HepG2 (cell line): ENCODE data around the gene NKAIN2. TPM values are rescaled to one million over a fixed set of nuclear protein-coding genes. Genes with fewer than 3 reads are reported as not detected.

Experiments
- ATAC-seq: fragments of 200-7000 bp; cut with Tn5 transposase; 3 replicates; pipeline ENCODE4 v1.9.1; 2020; ENCODE audit warnings: mild to moderate bottlenecking, moderate library complexity
- BruUV-seq: library from RNA; stranded (reverse); fragments of 400-500 nt; replicated peaks from 2 replicates; lab custom pipeline; 2021; lab: Mats Ljungman, UMichigan
- CTCF ChIA-PET: fragments of 300-600 bp; formaldehyde crosslinking; extraction: SDS; loops from one replicate; lab custom pipeline; 2021; ENCODE audit warnings: low total read pairs, inconsistent platforms, low intra/inter-chr PET ratio; lab: Yijun Ruan, JAX
- POLR2A ChIA-PET: fragments of 350-600 bp; sonication (Branson Sonifier 250); formaldehyde crosslinking; loops from one replicate; lab custom pipeline; 2020; ENCODE audit warnings: antibody characterized with exemption, inconsistent platforms; lab: Yijun Ruan, JAX
- DNase-seq: peaks from one replicate; pipeline ENCODE4 v3.0.0-alpha.2; 2015; ENCODE audit warnings: low spot score
- FAIRE-seq: peaks from 3 replicates; lab custom pipeline; 2011; peaks lifted over from hg19 to GRCh38; lab: Jason Lieb, UNC
- H2AFZ ChIP-seq: one replicate; pipeline ENCODE4 v1.6.1; 2011; ENCODE audit warnings: low read length, inconsistent platforms
- H3K27ac ChIP-seq: fragments of 300-600 bp; 3 replicates; pipeline ENCODE4 v1.8.0; 2011; ENCODE audit warnings: mixed run types, mild to moderate bottlenecking, mixed read lengths, low read length, inconsistent platforms; ENCODE audit not compliant: insufficient read depth; ENCODE audit errors: extremely low read length
- H3K27me3 ChIP-seq, 2 experiments: fragments of 200-600 bp in 1 of 2; 2 replicates in 1 of 2; 3 replicates in 1 of 2; pipeline versions ENCODE4 v1.6.0 to v1.8.0; 2011; ENCODE audit warnings: low read length in 2 of 2, mild to moderate bottlenecking in 2 of 2, moderate library complexity in 2 of 2, inconsistent platforms in 1 of 2; ENCODE audit not compliant: insufficient read depth in 2 of 2, control insufficient read depth in 1 of 2
- H3K36me3 ChIP-seq, 2 experiments: fragments of 200-600 bp in 1 of 2; replicated peaks in 1 of 2; 2 replicates in 1 of 2; 3 replicates in 1 of 2; pipeline versions ENCODE4 v1.5.1 to v1.8.0; 2011; ENCODE audit warnings: low read length in 2 of 2, inconsistent platforms in 1 of 2; ENCODE audit not compliant: insufficient read depth in 2 of 2, control insufficient read depth in 1 of 2
- H3K4me1 ChIP-seq: 2 replicates; pipeline ENCODE4 v1.5.1; 2012; ENCODE audit warnings: low read length, inconsistent platforms; ENCODE audit not compliant: insufficient read depth
- H3K4me2 ChIP-seq: 2 replicates; pipeline ENCODE4 v1.6.0; 2011; ENCODE audit warnings: low read depth, low read length, inconsistent platforms
- H3K4me3 ChIP-seq, 3 experiments: fragments of 200-600 bp in 1 of 3; sonication (generic), shearing (Covaris generic) in 1 of 3; replicated peaks in 1 of 3; 2 replicates each; pipeline ENCODE4 v1.5.1; 2011 to 2016; ENCODE audit warnings: low read length in 3 of 3, inconsistent platforms in 2 of 3, low read depth in 2 of 3, mild to moderate bottlenecking in 2 of 3, control low read depth in 1 of 3, mixed read lengths in 1 of 3; ENCODE audit not compliant: insufficient read depth in 1 of 3
- H3K79me2 ChIP-seq: one replicate; pipeline ENCODE4 v1.6.1; 2011; ENCODE audit warnings: low read length, inconsistent platforms; ENCODE audit not compliant: insufficient read depth
- H3K9ac ChIP-seq: 2 replicates; pipeline ENCODE4 v1.6.0; 2011; ENCODE audit warnings: mild to moderate bottlenecking, low read depth, low read length, inconsistent platforms; ENCODE audit not compliant: insufficient read depth
- H3K9me3 ChIP-seq: 2 replicates; pipeline ENCODE4 v1.5.1; 2012; ENCODE audit warnings: mild to moderate bottlenecking, low read length
- H4K20me1 ChIP-seq: 2 replicates; pipeline ENCODE4 v1.6.0; 2011; ENCODE audit warnings: inconsistent platforms, mild to moderate bottlenecking, low read length, moderate library complexity; ENCODE audit not compliant: insufficient read depth
- HNRNPLL ChIP-seq: fragments of 200-400 bp; formaldehyde crosslinking; IDR thresholded peaks from 2 replicates; pipeline ENCODE4 v1.6.1; 2017; ENCODE audit warnings: mild to moderate bottlenecking, low read depth, low read length; ENCODE audit not compliant: poor library complexity, severe bottlenecking
- KLF16 ChIP-seq, 2 experiments: sonication (generic) in 1 of 2; formaldehyde crosslinking in 1 of 2; IDR thresholded peaks; 2 replicates each; pipeline versions ENCODE4 v1.6.1 to v1.8.0; 2016 to 2023; ENCODE audit warnings: missing genetic modification reagents in 2 of 2, missing compliant biosample characterization in 1 of 2
- MBD4 ChIP-seq: IDR thresholded peaks from 2 replicates; pipeline ENCODE4 v1.6.1; 2012; ENCODE audit warnings: low read length, inconsistent platforms, borderline replicate concordance
- MXD4 ChIP-seq: IDR thresholded peaks from 2 replicates; pipeline ENCODE4 v1.6.1; 2016; ENCODE audit warnings: mild to moderate bottlenecking, missing biosample characterization, missing genetic modification reagents
- PRMT3 ChIP-seq: sonication (generic); formaldehyde crosslinking; IDR thresholded peaks from 2 replicates; pipeline ENCODE4 v1.8.1; 2022; ENCODE audit warnings: low read depth, mild to moderate bottlenecking, moderate library complexity, missing genetic modification reagents, borderline replicate concordance
- RELA ChIP-seq: sonication (generic); formaldehyde crosslinking; IDR thresholded peaks from 2 replicates; pipeline ENCODE4 v1.4.0; 2020; ENCODE audit warnings: missing genetic modification reagents
- RFXAP ChIP-seq: sonication (generic); formaldehyde crosslinking; IDR thresholded peaks from 2 replicates; pipeline ENCODE4 v1.4.0; 2020; ENCODE audit warnings: missing genetic modification reagents, borderline replicate concordance
- THYN1 ChIP-seq: sonication (generic); formaldehyde crosslinking; IDR thresholded peaks from 2 replicates; pipeline ENCODE4 v1.8.1; 2023; ENCODE audit warnings: low read depth, mild to moderate bottlenecking, moderate library complexity, missing genetic modification reagents, borderline replicate concordance
- ZFP37 ChIP-seq: sonication (generic); formaldehyde crosslinking; IDR thresholded peaks from 2 replicates; pipeline ENCODE4 v1.4.0; 2020; ENCODE audit warnings: missing genetic modification reagents, borderline replicate concordance
- ZIK1 ChIP-seq: sonication (generic); formaldehyde crosslinking; IDR thresholded peaks from 2 replicates; pipeline ENCODE4 v1.5.0; 2020; ENCODE audit warnings: mild to moderate bottlenecking, low read depth, missing genetic modification reagents, borderline replicate concordance
- ZNF124 ChIP-seq: sonication (generic); formaldehyde crosslinking; IDR thresholded peaks from 2 replicates; pipeline ENCODE4 v1.4.0; 2020; ENCODE audit warnings: missing genetic modification reagents
- ZNF160 ChIP-seq: sonication (generic); formaldehyde crosslinking; IDR thresholded peaks from 2 replicates; pipeline ENCODE4 v1.8.0; 2022; ENCODE audit warnings: mild to moderate bottlenecking, inconsistent platforms, missing genetic modification reagents
- ZNF616 ChIP-seq: sonication (generic); formaldehyde crosslinking; IDR thresholded peaks from 2 replicates; pipeline ENCODE4 v1.5.0; 2020; ENCODE audit warnings: low read depth, mild to moderate bottlenecking, missing genetic modification reagents
- ZNF619 ChIP-seq: sonication (generic); formaldehyde crosslinking; IDR thresholded peaks from 2 replicates; pipeline ENCODE4 v1.4.0; 2020; ENCODE audit warnings: mild to moderate bottlenecking, missing genetic modification reagents
- ZNF749 ChIP-seq: sonication (generic); formaldehyde crosslinking; IDR thresholded peaks from 2 replicates; pipeline ENCODE4 v1.8.0; 2022; ENCODE audit warnings: mild to moderate bottlenecking, missing genetic modification reagents, moderate library complexity, borderline replicate concordance
- ZNF770 ChIP-seq: sonication (generic); formaldehyde crosslinking; IDR thresholded peaks from 2 replicates; pipeline ENCODE4 v1.5.0; 2020; ENCODE audit warnings: mild to moderate bottlenecking, missing genetic modification reagents
- ZSCAN31 ChIP-seq: sonication (generic); formaldehyde crosslinking; IDR thresholded peaks from 2 replicates; pipeline ENCODE4 v1.5.0; 2020; ENCODE audit warnings: low read depth, mild to moderate bottlenecking, missing genetic modification reagents
- ZXDC ChIP-seq: sonication (generic); formaldehyde crosslinking; IDR thresholded peaks from 2 replicates; pipeline ENCODE4 v1.5.0; 2020; ENCODE audit warnings: mild to moderate bottlenecking, missing genetic modification reagents
- in situ Hi-C: cut with HindIII; loops from 2 replicates; pipeline ENCODE4 v1.10.0; 2017; ENCODE audit warnings: low pct_unique_long_range_greater_than_20kb; ENCODE audit not compliant: extremely low pct_ligation_motif_present
- intact Hi-C: fragments of 100-400 bp; cut with micrococcal nuclease; formaldehyde crosslinking; loops from one replicate; pipeline ENCODE4 v1.10.0; 2022; ENCODE audit not compliant: unreplicated experiment
- polyA plus RNA-seq, 8 experiments: library from polyadenylated mRNA; depleted of rRNA in 3 of 8; stranded (reverse) in 7 of 8; unstranded in 1 of 8; fragments of >200 nt; fragmentation: Illumina TruSeq in 4 of 8; extraction: Trizol in 4 of 8; gene quantifications; 2 replicates each; pipeline versions ENCODE4 v1.2.1 to v1.2.3, GENCODE V29; 2011 to 2016; ENCODE audit warnings: low read depth in 4 of 8, missing spikeins in 1 of 8, mixed read lengths in 1 of 8; ENCODE audit not compliant: insufficient read depth in 1 of 8
- total RNA-seq, 5 experiments: library from RNA; depleted of rRNA; stranded (reverse); fragments of >200 nt; fragmentation: Illumina TruSeq; extraction: Trizol; gene quantifications; 2 replicates each; pipeline ENCODE4 v1.2.3, GENCODE V29; 2016; ENCODE audit warnings: low read depth in 1 of 5
- TF ChIP-seq, protein P1 (sequence below): sonication (generic); formaldehyde crosslinking; IDR thresholded peaks from 2 replicates; pipeline ENCODE4 v1.4.0; 2020; ENCODE audit warnings: missing genetic modification reagents

The NKAIN2 gene
- total and polyA plus RNA-seq, 2 of the 13 experiments (the other 11 are each of a cell fraction or from before 2014, with no cell fraction given): not detected

DNA sequence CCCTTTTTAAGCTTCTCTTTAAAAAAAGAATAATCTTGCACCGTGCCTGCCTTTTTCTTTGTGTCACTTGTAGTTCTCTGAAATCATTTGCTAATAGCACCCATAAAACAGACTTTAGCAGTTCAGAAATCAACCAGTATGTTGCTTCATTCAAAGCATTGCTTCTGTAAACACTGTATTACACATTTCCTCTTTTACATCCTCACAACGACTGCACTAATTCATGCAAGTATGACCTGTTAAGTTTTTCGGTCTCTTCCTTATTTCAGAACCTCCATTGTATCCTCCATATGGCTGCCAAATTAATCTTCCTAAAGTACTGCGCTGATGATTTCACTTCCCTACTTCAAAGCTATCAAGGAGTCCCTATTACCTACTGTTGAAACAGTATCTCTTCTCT lies 1015.7 kb downstream of the NKAIN2 start (continued):
- TF ChIP-seq ZFP37 (no peak), THYN1 (CRISPR knock-in tag) (no peak), ZIK1 (CRISPR knock-in tag) (no peak), MXD4 (CRISPR knock-in tag) (no peak), HNRNPLL (no peak), PRMT3 (CRISPR knock-in tag) (no peak), ZSCAN31 (no peak), ZNF619 (no peak)

GRCh38 chr6:124822204-124822613 lies 1018.5 kb downstream of the NKAIN2 start:
- in situ Hi-C loops (no loop called here), intact Hi-C loops (no loop called here)
- Histone ChIP-seq H3K9me3 (no peaks in the 10 kb centered on the region), H4K20me1 (no peaks in the 10 kb centered on the region), H3K9ac (no peak overlapping the region), H3K4me1 (no peaks in the 10 kb centered on the region), H3K27ac (no peak overlapping the region), H3K27me3 (peaks cover 0 to 4% of the 10 kb centered on the region in 2 experiments; a peak in 1 of 5 replicates), H3K4me3 (no peak overlapping the region), H3K4me2 (no peak overlapping the region), H3K79me2 (no peaks in the 10 kb centered on the region), H2AFZ (no peak overlapping the region), H3K36me3 (no peaks in the 10 kb centered on the region)
- FAIRE-seq (no peak), ATAC-seq (no peak), DNase-seq (no peak)
- BruUV-seq: no TSS peak
- CTCF ChIA-PET: no interaction called here
- POLR2A ChIA-PET: no interaction called here
- no peak for TF ChIP-seq RFXAP (CRISPR knock-in tag)
- no peak for TF ChIP-seq ZXDC (CRISPR knock-in tag)
- no peak for TF ChIP-seq RELA (CRISPR knock-in tag)
- TF ChIP-seq ZNF616 (CRISPR knock-in tag): no peak
- no peak for TF ChIP-seq ZNF749 (CRISPR knock-in tag)
- no peak for TF ChIP-seq ZNF160 (CRISPR knock-in tag)
- TF ChIP-seq ZNF770 (CRISPR knock-in tag): no peak
- TF ChIP-seq, protein P1, sequence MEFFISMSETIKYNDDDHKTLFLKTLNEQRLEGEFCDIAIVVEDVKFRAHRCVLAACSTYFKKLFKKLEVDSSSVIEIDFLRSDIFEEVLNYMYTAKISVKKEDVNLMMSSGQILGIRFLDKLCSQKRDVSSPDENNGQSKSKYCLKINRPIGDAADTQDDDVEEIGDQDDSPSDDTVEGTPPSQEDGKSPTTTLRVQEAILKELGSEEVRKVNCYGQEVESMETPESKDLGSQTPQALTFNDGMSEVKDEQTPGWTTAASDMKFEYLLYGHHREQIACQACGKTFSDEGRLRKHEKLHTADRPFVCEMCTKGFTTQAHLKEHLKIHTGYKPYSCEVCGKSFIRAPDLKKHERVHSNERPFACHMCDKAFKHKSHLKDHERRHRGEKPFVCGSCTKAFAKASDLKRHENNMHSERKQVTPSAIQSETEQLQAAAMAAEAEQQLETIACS (CRISPR knock-in tag): no peak
- no peak for TF ChIP-seq ZNF124 (CRISPR knock-in tag)
- no peak for TF ChIP-seq MBD4
- no peak for TF ChIP-seq KLF16 (CRISPR knock-in tag; IDR thresholded peaks at IDR 0.05)
